ENCODE data around the gene MAP3K12. TPM values are rescaled to one million over a fixed set of nuclear protein-coding genes. Genes with fewer than 3 reads are reported as not detected.

MAP3K12 gene
- polyA plus RNA-seq, 1 donor (not counting 4 experiments of a cell fraction or from before 2014, with no cell fraction given): 13.4 TPM

- dilution Hi-C loops (cut with MboI; ENCODE audit: extremely low pct_ligation_motif_present, low sequenced_read_pairs): no loop called here
- no peaks in the 10 kb centered on the region for H3K9me1 ChIP-seq (ENCODE audit: control insufficient read depth, extremely low read depth, insufficient read depth, low read length)
- DNase-seq (ENCODE audit: low read depth, low spot score) (no peak), FAIRE-seq (no peak)
- H3K9ac ChIP-seq (ENCODE audit: control insufficient read depth, extremely low read depth, insufficient read depth, low read length): no peak overlapping the region
- no peaks in the 10 kb centered on the region for H3K4me1 ChIP-seq (ENCODE audit: control insufficient read depth, extremely low read depth, insufficient read depth, low read length)
- TF ChIP-seq CTCF (optimal IDR thresholded peaks at IDR 0.05 in 1 of 3, IDR thresholded peaks at IDR 0.05 in 1 of 3, conservative IDR thresholded peaks at IDR 0.05 in 1 of 3; ENCODE audit: extremely low read depth in 1 of 3, insufficient read depth in 2 of 3, low read length in 3 of 3) (peak; percentile 77 to 89 (median 87)), EZH2 (IDR thresholded peaks at IDR 0.05; ENCODE audit: low read length) (no peak)
- no peak overlapping the region for H3K4me2 ChIP-seq (ENCODE audit: control insufficient read depth, extremely low read depth, insufficient read depth, low read depth, low read length)
- H2AFZ ChIP-seq (ENCODE audit: control insufficient read depth, low read length): no peak overlapping the region
- no peak overlapping the region for H3K4me3 ChIP-seq (ENCODE audit: control insufficient read depth in 2 of 3, extremely low read depth in 1 of 3, insufficient read depth in 2 of 3, low read depth in 1 of 3, low read length in 3 of 3)
- no peak overlapping the region for H3K27ac ChIP-seq (ENCODE audit: control insufficient read depth, insufficient read depth, low read length)
- no peaks in the 10 kb centered on the region for H3K9me3 ChIP-seq (ENCODE audit: control insufficient read depth, low read depth, low read length)
- no peaks in the 10 kb centered on the region for H4K20me1 ChIP-seq (ENCODE audit: control insufficient read depth, extremely low read depth, insufficient read depth, low read length)
- H3K79me2 ChIP-seq (ENCODE audit: control insufficient read depth, insufficient read depth, low read length): no peaks in the 10 kb centered on the region
- no peaks in the 10 kb centered on the region for H3K27me3 ChIP-seq (ENCODE audit: control insufficient read depth, extremely low read depth, insufficient read depth, low read length)
- peaks cover 12 to 17% of the 10 kb centered on the region in 2 experiments for H3K36me3 ChIP-seq (ENCODE audit: control insufficient read depth in 2 of 2, extremely low read depth in 1 of 2, insufficient read depth in 2 of 2, low read length in 2 of 2)
Measured at GRCh38 chr12:53543539-53543938, 44.3 kb upstream of the MAP3K12 start.

GRCh38 chr12:53539526-53539925 lies 40.3 kb upstream of the MAP3K12 start:
- TF ChIP-seq EZH2 (IDR thresholded peaks at IDR 0.05; ENCODE audit: low read length) (no peak), CTCF (optimal IDR thresholded peaks at IDR 0.05 in 1 of 3, IDR thresholded peaks at IDR 0.05 in 1 of 3, conservative IDR thresholded peaks at IDR 0.05 in 1 of 3; ENCODE audit: extremely low read depth in 1 of 3, insufficient read depth in 2 of 3, low read length in 3 of 3) (no peak)
- Histone ChIP-seq H3K4me3 (ENCODE audit: control insufficient read depth in 2 of 3, extremely low read depth in 1 of 3, insufficient read depth in 2 of 3, low read depth in 1 of 3, low read length in 3 of 3) (no peak overlapping the region), H3K79me2 (ENCODE audit: control insufficient read depth, insufficient read depth, low read length) (no peaks in the 10 kb centered on the region), H4K20me1 (ENCODE audit: control insufficient read depth, extremely low read depth, insufficient read depth, low read length) (no peaks in the 10 kb centered on the region), H3K9me3 (ENCODE audit: control insufficient read depth, low read depth, low read length) (no peaks in the 10 kb centered on the region), H3K9me1 (ENCODE audit: control insufficient read depth, extremely low read depth, insufficient read depth, low read length) (no peaks in the 10 kb centered on the region), H2AFZ (ENCODE audit: control insufficient read depth, low read length) (no peak overlapping the region), H3K27me3 (ENCODE audit: control insufficient read depth, extremely low read depth, insufficient read depth, low read length) (no peaks in the 10 kb centered on the region), H3K4me2 (ENCODE audit: control insufficient read depth, extremely low read depth, insufficient read depth, low read depth, low read length) (no peak overlapping the region), H3K4me1 (ENCODE audit: control insufficient read depth, extremely low read depth, insufficient read depth, low read length) (no peaks in the 10 kb centered on the region), H3K36me3 (ENCODE audit: control insufficient read depth in 2 of 2, extremely low read depth in 1 of 2, insufficient read depth in 2 of 2, low read length in 2 of 2) (peaks cover 12 to 16% of the 10 kb centered on the region in 2 experiments), H3K27ac (ENCODE audit: control insufficient read depth, insufficient read depth, low read length) (no peak overlapping the region), H3K9ac (ENCODE audit: control insufficient read depth, extremely low read depth, insufficient read depth, low read length) (no peak overlapping the region)
- dilution Hi-C loops (cut with MboI; ENCODE audit: extremely low pct_ligation_motif_present, low sequenced_read_pairs): no loop called here
- FAIRE-seq: no peak
- no peak for DNase-seq (ENCODE audit: low read depth, low spot score)
